Astrocyte (in vitro differentiated cells and primary cell): ENCODE measurements around the gene C6orf141.

Experiments used
- CTCF ChIP-seq: IDR thresholded peaks from 2 replicates; pipeline ENCODE4 v1.5.1; 2011; ENCODE audit warnings: low read depth, mild to moderate bottlenecking, inconsistent platforms, low read length, moderate library complexity; ENCODE audit not compliant: insufficient read depth
- EZH2 ChIP-seq: IDR thresholded peaks from 2 replicates; pipeline ENCODE4 v1.6.1; 2012; ENCODE audit warnings: mild to moderate bottlenecking, low read length, inconsistent platforms; ENCODE audit not compliant: insufficient read depth

- TF ChIP-seq CTCF (no peak), EZH2 (no peak)
These were observed 11.4 kb upstream of the C6orf141 start for GRCh38 chr6:49539102-49539501.
